IMR-90 (cell line): ENCODE measurements around the gene CCDC102B. TPM values are rescaled to one million over a fixed set of nuclear protein-coding genes. Genes with fewer than 3 reads are reported as not detected.

Experiments used
- ATAC-seq: fragments of 200-7000 bp; cut with Tn5 transposase; 2 replicates; pipeline ENCODE4 v1.9.1; 2020; ENCODE audit warnings: low read depth, mild to moderate bottlenecking, moderate library complexity
- BruUV-seq: library from RNA; stranded (reverse); fragments of 400-500 nt; replicated peaks from 2 replicates; lab custom pipeline; 2021; lab: Mats Ljungman, UMichigan
- CTCF ChIA-PET: fragments of 300-600 bp; formaldehyde crosslinking; extraction: SDS; loops from one replicate; lab custom pipeline; 2021; ENCODE audit warnings: antibody characterized with exemption; lab: Yijun Ruan, JAX
- POLR2A ChIA-PET: fragments of 300-600 bp; sonication (Branson Sonifier 250); formaldehyde crosslinking; loops from one replicate; lab custom pipeline; 2022; ENCODE audit warnings: antibody characterized with exemption; ENCODE audit not compliant: unreplicated experiment; lab: Charles Lee
- DNase-seq: peaks from one replicate; pipeline ENCODE4 v3.0.0; 2013
- H2AFZ ChIP-seq: replicated peaks from 2 replicates; pipeline ENCODE3; 2013; ENCODE audit warnings: low read length, mild to moderate bottlenecking; ENCODE audit not compliant: poor library complexity
- H2AK5ac ChIP-seq: 2 replicates; pipeline ENCODE4 v1.6.1; 2013; ENCODE audit warnings: low read depth, low read length, inconsistent platforms
- H2AK9ac ChIP-seq: replicated peaks from 2 replicates; pipeline ENCODE3; 2013; ENCODE audit warnings: mild to moderate bottlenecking, low read depth, low read length, moderate library complexity; ENCODE audit not compliant: poor library complexity
- H2BK120ac ChIP-seq: 2 replicates; pipeline ENCODE4 v1.6.1; 2013; ENCODE audit warnings: low read depth, low read length, inconsistent platforms
- H2BK15ac ChIP-seq: 3 replicates; pipeline ENCODE4 v1.6.1; 2013; ENCODE audit warnings: low read depth, low read length, inconsistent platforms
- H2BK20ac ChIP-seq: 2 replicates; pipeline ENCODE4 v1.6.1; 2013; ENCODE audit warnings: low read depth, mild to moderate bottlenecking, inconsistent platforms, low read length, moderate library complexity
- H2BK5ac ChIP-seq: 2 replicates; pipeline ENCODE4 v1.6.1; 2013; ENCODE audit warnings: mild to moderate bottlenecking, low read depth, low read length, inconsistent platforms; ENCODE audit not compliant: poor library complexity, severe bottlenecking
- H3K14ac ChIP-seq: replicated peaks from 2 replicates; pipeline ENCODE4 v1.6.1; 2013; ENCODE audit warnings: low read depth, low read length, inconsistent platforms
- H3K18ac ChIP-seq: 2 replicates; pipeline ENCODE4 v1.6.1; 2013; ENCODE audit warnings: low read depth, low read length, control low read depth
- H3K23ac ChIP-seq: 2 replicates; pipeline ENCODE4 v1.6.1; 2013; ENCODE audit warnings: low read depth, low read length, inconsistent platforms
- H3K27ac ChIP-seq: 2 replicates; pipeline ENCODE4 v1.5.1; 2013; ENCODE audit warnings: mild to moderate bottlenecking, control low read depth, low read length; ENCODE audit not compliant: insufficient read depth
- H3K27me3 ChIP-seq: 2 replicates; pipeline ENCODE4 v1.6.1; 2013; ENCODE audit warnings: low read length; ENCODE audit not compliant: control insufficient read depth, insufficient read depth
- H3K36me3 ChIP-seq: 2 replicates; pipeline ENCODE4 v1.6.1; 2013; ENCODE audit warnings: low read length, mixed read lengths; ENCODE audit not compliant: control insufficient read depth, insufficient read depth
- H3K4ac ChIP-seq: 2 replicates; pipeline ENCODE4 v1.6.1; 2013; ENCODE audit warnings: low read depth, low read length, inconsistent platforms
- H3K4me1 ChIP-seq: 2 replicates; pipeline ENCODE4 v1.6.1; 2013; ENCODE audit warnings: low read length, mixed read lengths; ENCODE audit not compliant: control insufficient read depth, insufficient read depth
- H3K4me2 ChIP-seq: 2 replicates; pipeline ENCODE4 v1.6.1; 2013; ENCODE audit warnings: low read depth, mild to moderate bottlenecking, control low read depth, low read length, moderate library complexity
- H3K4me3 ChIP-seq: 2 replicates; pipeline ENCODE4 v1.5.1; 2013; ENCODE audit warnings: low read depth, mild to moderate bottlenecking, control low read depth, low read length, moderate library complexity; ENCODE audit not compliant: insufficient read depth
- H3K56ac ChIP-seq: 2 replicates; pipeline ENCODE4 v1.6.1; 2013; ENCODE audit warnings: low read length, inconsistent platforms; ENCODE audit not compliant: insufficient read depth; ENCODE audit errors: extremely low read depth
- H3K79me1 ChIP-seq, 2 experiments: 2 replicates each; pipeline ENCODE4 v1.6.1; 2013; ENCODE audit warnings: low read length in 2 of 2, inconsistent platforms in 1 of 2, low read depth in 1 of 2
- H3K9ac ChIP-seq: 2 replicates; pipeline ENCODE4 v1.6.1; 2013; ENCODE audit warnings: low read depth, low read length, control low read depth
- H3K9me1 ChIP-seq: 2 replicates; pipeline ENCODE4 v1.6.1; 2013; ENCODE audit warnings: low read length, inconsistent platforms; ENCODE audit not compliant: insufficient read depth
- H3K9me3 ChIP-seq: 2 replicates; pipeline ENCODE4 v1.6.1; 2013; ENCODE audit warnings: low read length; ENCODE audit not compliant: control insufficient read depth, insufficient read depth
- H4K20me1 ChIP-seq: 2 replicates; pipeline ENCODE4 v1.6.1; 2013; ENCODE audit warnings: low read length, inconsistent platforms; ENCODE audit not compliant: insufficient read depth
- H4K5ac ChIP-seq: 2 replicates; pipeline ENCODE4 v1.6.1; 2013; ENCODE audit warnings: mild to moderate bottlenecking, low read depth, low read length, control low read depth
- H4K8ac ChIP-seq, 2 experiments: 2 replicates each; pipeline ENCODE4 v1.6.1; 2013; ENCODE audit warnings: low read depth in 2 of 2, low read length in 2 of 2, control low read depth in 1 of 2, inconsistent platforms in 1 of 2
- H4K91ac ChIP-seq: 2 replicates; pipeline ENCODE4 v1.6.1; 2013; ENCODE audit warnings: low read depth, low read length, inconsistent platforms; ENCODE audit not compliant: insufficient read depth
- FOS ChIP-seq: fragments of 150-350 bp; IDR thresholded peaks from 2 replicates; pipeline ENCODE4 v1.6.1; 2016; ENCODE audit warnings: low read depth, low read length
- RFX5 ChIP-seq: IDR thresholded peaks from 2 replicates; pipeline ENCODE4 v1.8.0; 2012; ENCODE audit warnings: low read depth, mild to moderate bottlenecking, low read length, moderate library complexity
- WGBS, 2 experiments: methylation state at CpG; one replicate each; pipeline versions ENCODE4 v1.1.5 to v1.1.7; 2013; ENCODE audit warnings: missing lambda C conversion rate in 2 of 2; ENCODE audit not compliant: insufficient read length in 1 of 2; ENCODE audit errors: extremely low coverage in 2 of 2; 5-methylcytosine and 5-hydroxymethylcytosine counted together
- dilution Hi-C: fragments of 300-500 bp; cut with HindIII; formaldehyde crosslinking; loops from one replicate; pipeline ENCODE4 v1.14.3; 2018; ENCODE audit warnings: low sequenced_read_pairs; ENCODE audit not compliant: unreplicated experiment
- in situ Hi-C: fragments of 300-500 bp; cut with MboI; formaldehyde crosslinking; loops from 3 replicates; pipeline ENCODE4 v1.14.3; 2019; ENCODE audit warnings: low sequenced_read_pairs, inconsistent platforms, mixed read lengths
- intact Hi-C: fragments of 100-400 bp; cut with micrococcal nuclease; formaldehyde crosslinking; loops from 2 replicates; pipeline ENCODE4 v1.10.0; 2022
- polyA plus RNA-seq, 3 experiments: library from polyadenylated mRNA; depleted of rRNA; stranded (reverse); fragments of >200 nt; gene quantifications; 2 replicates each; pipeline ENCODE4 v1.2.3, GENCODE V29; 2012; ENCODE audit warnings: low replicate concordance in 1 of 3
- total RNA-seq: library from RNA; depleted of rRNA; stranded (reverse); fragments of >200 nt; gene quantifications from 2 replicates; pipeline ENCODE4 v1.2.3, GENCODE V29; 2012

CCDC102B gene
- total and polyA plus RNA-seq, 2 of the 4 experiments (the other 2 are of a cell fraction) = 0.54 to 1.4 TPM

DNA sequence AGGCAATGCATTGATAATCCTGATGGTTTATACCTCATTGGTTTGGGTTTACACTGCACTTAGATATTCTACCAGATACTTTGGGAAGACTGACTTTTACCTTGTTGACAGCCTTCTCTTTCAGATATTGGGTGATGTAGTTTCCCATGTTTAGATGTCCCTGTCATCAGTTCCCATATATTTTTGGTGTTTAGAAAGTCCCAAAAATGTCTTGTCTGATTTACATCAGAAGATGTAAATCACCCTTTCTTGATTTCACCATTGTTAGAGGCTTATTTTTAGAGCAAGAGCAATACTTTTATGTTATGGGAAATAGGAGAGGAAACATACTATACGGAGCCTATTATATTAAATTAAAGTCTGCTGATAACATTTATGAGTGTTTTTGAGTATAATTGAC lies 14.4 kb upstream of the CCDC102B start:
- Histone ChIP-seq H2AFZ (no peak overlapping the region), H3K79me1 (no peaks in the 10 kb centered on the region), H3K56ac (no peak overlapping the region), H3K23ac (no peak overlapping the region), H4K8ac (no peak overlapping the region), H3K9me1 (no peaks in the 10 kb centered on the region), H3K4me2 (no peak overlapping the region), H2AK5ac (no peak overlapping the region), H4K91ac (no peak overlapping the region), H2BK20ac (no peak overlapping the region), H4K5ac (no peak overlapping the region), H2BK120ac (no peak overlapping the region), H3K4me3 (no peak overlapping the region), H3K27me3 (no peaks in the 10 kb centered on the region), H3K18ac (no peak overlapping the region), H3K9me3 (no peaks in the 10 kb centered on the region), H3K4ac (0 out of 2 replicates have a peak overlapping the region, but pooled peaks have one; percentile 1), H3K36me3 (no peaks in the 10 kb centered on the region), H2BK15ac (no peak overlapping the region), H3K27ac (no peak overlapping the region), H3K4me1 (no peaks in the 10 kb centered on the region), H3K14ac (no peak overlapping the region), H2BK5ac (no peak overlapping the region), H2AK9ac (no peak overlapping the region), H4K20me1 (no peaks in the 10 kb centered on the region), H3K9ac (no peak overlapping the region)
- in situ Hi-C loops = no loop called here
- TF ChIP-seq RFX5 (no peak), FOS (no peak)
- BruUV-seq = no TSS peak
- dilution Hi-C loops = no loop called here
- DNase-seq = no peak
- CTCF ChIA-PET = no interaction called here
- ATAC-seq = no peak
- no CpG with 5 or more reads among the region's 1 CpG for WGBS, 2 experiments
- POLR2A ChIA-PET = no interaction called here
- intact Hi-C loops = no loop called here
